NOMO-1 (cell line): Measurements from ENCODE around the gene PLA1A.

Experiments
- DNase-seq, 2 experiments: peaks; one replicate each; lab custom pipeline; 2025; ENCODE audit not compliant: unreplicated experiment in 2 of 2; lab: John Stamatoyannopoulos, UW

The PLA1A gene

DNA sequence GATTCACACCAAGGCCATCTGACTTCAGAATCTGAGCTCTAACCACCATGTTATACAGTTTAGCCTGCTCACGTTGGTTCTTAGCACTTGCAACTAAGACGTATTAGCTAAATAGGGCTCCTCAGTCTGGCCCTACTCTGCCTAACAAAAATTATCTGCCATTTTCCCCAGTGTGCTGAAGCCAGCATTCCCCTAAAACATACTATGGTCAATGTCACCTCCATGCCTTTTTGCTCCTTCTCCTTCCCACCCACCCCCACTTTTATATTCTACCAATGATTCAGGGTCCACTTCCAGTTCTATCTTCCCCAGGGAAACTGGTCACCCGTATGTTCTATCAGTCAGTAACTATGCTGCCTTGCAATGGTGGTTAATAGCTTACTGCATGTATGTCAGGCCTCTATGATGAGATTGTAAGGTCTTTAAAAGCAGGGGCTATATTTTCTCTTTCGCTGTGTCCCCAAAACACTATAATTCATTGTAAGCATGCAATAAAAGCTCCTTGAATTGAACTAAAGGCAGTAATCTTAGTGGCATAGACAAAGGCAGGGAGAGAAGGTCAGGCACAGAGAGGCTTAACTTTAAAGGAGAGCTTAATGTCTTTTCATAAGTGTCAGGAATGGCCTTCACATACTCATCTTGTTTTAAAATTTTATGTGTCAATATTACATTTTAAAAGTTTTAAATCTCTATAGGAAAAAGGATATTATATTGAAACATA, 39.4 kb downstream of the PLA1A start:
- DNase-seq = no peak

DNA sequence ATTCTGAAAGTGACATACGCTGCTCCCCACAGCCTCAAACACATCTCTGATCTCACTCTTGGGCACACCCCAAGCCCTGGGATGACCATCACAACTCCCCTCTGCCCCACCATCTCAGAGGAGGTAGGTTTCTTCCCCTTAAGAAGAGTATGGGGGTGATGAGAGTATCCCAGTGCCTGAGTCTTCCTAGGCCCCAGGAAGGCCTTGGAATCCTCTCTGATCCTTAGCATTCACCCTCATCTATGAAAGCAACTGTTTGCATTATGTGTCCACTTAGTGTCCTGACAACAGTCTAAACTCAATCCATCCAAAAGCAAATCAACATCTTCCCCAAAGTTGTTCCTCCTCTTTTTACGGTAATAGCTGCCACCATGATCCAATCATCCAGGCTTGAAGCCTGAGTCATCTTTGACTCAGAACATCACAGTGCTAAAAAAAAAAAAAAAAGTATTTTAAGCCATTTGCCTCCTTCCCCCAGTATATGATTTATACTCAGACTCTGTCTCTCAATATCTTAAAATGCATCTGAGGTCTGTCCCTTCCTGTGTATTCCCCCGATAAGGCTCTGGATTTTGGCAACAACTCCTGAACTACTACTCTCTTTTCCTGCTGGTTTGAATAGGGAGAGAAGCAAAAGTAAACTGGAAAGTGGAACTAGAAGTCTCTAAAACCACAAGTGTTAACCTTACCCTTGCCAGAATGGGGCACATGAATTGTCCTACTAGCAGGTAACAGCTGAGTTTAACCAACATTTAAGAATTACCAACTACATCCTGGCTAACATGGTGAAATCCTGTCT, 40.2 kb downstream of the PLA1A start:
- DNase-seq = peak; percentile 43 to 81

GRCh38 chr3:119639494-119640350, 42.0 kb downstream of the PLA1A start:
- DNase-seq = no peak

DNA sequence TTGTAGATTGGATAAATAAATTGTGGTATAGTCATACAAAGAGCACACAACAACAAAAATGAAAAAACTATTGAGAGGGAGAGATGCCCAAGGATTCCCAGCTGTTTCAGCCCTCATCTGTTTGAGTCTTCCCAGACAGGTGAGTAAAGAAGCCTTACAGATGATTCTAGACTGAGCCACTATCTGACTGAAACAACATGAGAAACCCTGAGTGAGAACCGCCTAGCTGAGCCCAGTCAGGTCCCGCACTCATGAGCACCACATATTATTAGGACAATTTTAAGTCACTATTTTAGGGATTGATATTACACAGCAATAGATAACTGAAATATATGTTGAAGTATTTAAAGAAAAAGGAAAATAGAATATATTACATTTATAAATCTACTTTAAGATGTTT, 43.7 kb downstream of the PLA1A start:
- no peak for DNase-seq

GRCh38 chr3:119642746-119643473, 45.2 kb downstream of the PLA1A start:
- DNase-seq = no peak

GRCh38 chr3:119643528-119643927, 45.8 kb downstream of the PLA1A start:
- DNase-seq = no peak

DNA sequence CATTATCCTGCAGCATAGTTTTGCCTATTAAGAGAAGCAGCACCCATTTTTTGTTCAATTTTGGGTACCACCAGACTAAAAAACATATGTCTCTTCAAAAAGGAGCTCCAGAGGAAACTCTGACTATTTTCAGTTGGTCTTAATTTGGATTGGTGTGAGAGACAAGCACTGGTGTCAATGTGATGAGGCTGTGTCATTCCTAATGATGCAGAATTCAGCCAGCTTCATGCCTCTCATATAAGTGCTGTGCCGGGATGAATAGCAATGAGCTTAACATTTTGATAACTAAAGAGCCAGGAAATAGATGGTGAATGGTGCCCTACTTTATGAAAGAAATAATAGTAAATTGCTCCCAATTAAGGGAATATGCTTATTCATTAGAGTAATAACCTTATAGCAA, 46.8 kb downstream of the PLA1A start:
- DNase-seq = no peak

DNA sequence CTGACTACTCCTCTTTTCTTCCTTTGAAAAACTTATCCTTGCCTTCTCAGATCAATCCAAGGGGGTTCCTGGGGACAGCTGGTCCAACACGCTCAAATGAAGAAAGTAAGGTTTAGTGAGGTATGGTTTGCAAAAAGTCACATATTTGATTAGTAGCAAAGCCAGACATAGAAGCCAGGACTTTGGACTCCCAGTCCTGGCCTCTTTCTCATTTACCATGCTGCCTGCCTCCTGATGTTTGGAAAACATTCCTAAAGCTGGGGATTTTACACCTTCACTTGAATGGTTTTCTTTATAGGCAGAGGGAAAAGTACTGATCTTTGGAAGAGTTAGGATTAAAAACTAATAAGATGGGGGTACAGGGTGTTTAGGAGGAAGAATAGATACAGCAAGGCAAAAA, 48.1 kb downstream of the PLA1A start:
- no peak for DNase-seq

DNA sequence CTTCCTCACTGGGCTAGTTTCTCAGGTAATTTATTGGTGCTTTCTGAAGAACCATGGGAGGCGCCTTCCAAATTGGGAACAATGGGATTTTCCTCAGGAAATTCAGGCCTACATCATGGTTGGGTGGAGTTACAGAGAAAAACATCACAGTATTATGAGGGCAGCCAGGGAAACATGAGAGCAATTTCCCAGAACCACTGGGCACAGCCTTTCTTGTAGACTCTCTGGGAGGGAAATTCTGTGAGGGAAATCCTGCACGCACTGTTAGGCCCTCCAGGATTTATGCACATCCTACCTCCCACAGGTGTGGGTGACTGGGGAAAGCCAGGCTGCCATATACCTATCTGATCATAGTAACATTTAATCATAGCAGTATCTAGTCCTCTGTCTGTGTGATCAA, 49.5 kb downstream of the PLA1A start:
- no peak for DNase-seq

DNA sequence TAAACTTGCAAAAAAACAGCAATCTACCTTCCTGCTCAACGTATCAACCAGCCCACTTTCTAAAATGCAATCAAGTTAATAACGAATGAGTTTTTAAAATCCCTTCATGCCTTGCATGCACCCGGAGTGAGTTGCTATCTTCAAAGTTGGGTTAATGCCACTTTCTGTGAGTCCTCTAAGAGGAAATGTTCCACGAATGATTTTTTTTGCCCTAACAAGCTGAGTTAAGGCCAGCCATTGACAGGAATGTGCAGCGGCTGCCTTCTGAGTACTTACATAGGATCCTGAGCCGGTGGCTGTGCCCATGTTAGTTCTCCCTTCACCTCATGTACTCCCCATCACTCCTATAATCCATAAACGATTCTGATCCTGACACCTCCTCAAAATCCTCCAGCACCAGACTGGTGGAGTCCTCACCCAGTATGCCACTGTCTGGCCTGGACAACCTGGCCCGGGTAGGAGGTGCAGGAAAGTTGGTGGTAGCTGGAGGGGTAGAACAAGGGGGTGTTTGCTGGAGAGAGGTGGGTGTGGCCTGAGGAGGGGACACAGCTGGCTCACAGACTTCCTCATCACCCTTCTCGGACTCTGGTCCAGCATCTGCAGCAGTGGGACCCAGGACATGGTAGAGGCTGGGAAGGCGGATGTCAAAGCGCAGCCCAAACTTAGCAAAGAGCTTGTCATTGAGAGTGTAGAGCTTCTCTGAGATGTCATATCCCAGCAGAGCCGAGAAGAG, 50.3 kb downstream of the PLA1A start:
- no peak for DNase-seq

- DNase-seq = no peak
Observed at GRCh38 chr3:119649761-119650160, 52.1 kb downstream of the PLA1A start.

GRCh38 chr3:119652306-119653033, 54.8 kb downstream of the PLA1A start:
- no peak for DNase-seq

GRCh38 chr3:119653876-119654275, 56.2 kb downstream of the PLA1A start:
- peak in 1 of 2 experiments; percentile 14 for DNase-seq

- DNase-seq = peak in 1 of 2 experiments; percentile 10
Observed at GRCh38 chr3:119657887-119658702, 60.4 kb downstream of the PLA1A start.

DNA sequence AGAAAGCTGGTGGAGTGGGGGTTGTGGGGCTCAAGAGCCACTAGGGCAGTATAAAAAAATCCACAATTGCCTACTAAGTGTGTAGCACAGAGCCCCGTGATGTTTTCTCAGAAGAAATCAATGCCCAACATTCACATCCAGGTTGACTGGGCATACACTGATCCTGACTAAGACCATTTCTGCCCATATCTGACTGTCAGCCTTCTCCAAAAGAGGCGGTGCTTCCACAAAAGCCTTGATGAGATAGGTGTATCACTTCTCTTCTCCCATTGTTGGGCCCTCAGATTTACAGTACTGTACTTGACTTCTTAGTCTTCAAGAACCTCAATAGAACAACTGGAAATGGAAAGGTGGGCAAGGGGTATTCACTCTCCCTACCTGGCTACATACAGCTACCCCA, 61.3 kb downstream of the PLA1A start:
- DNase-seq = no peak

DNA sequence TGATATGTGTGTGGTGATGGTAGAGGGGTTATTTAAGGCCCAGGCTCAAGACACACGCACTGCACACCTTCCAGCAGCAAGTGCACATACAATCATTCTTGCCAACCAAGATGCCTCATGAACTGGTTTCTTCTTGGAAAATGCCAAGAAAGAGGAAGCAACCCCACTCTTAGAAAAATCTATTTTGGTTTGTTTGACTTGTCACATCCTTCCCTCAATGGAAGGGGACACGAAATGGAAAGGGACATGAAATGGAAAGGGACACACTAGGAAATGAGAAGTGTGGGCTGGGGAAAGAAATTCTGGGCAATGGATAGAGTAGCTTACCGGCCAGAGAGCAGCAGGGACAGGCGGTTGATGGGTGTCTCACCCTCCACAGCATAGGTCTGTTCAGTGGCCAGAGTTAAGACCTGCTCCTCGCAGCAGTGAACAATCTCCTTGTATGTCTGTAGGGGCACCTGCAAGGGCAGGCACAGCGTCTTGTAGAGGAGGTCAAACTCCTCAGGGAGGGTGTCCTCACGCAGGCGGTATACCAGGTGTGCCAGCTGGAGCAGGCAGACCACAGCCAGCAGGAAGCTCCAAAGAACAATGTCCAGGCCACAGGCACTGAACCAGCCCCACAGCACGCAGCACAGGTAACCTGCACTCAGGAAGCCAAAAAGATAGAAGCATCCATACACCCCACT, 62.1 kb downstream of the PLA1A start:
- DNase-seq = peak in 1 of 2 experiments; percentile 12

GRCh38 chr3:119660474-119661440, 63.1 kb downstream of the PLA1A start, which contains the start of gene POPDC2:
TSS of gene POPDC2 (minus strand) at chr3:119660589. CDS start at chr3:119660423, 166 bp downstream.
- DNase-seq = no peak
